ENCODE measurements around the gene CMYA5. TPM values are rescaled to one million over a fixed set of nuclear protein-coding genes. Genes with fewer than 3 reads are reported as not detected.

Gene CMYA5
- total RNA-seq, 4 donors from 2014 or later: 15.8 to 49.4 (median 27.0) TPM

DNA sequence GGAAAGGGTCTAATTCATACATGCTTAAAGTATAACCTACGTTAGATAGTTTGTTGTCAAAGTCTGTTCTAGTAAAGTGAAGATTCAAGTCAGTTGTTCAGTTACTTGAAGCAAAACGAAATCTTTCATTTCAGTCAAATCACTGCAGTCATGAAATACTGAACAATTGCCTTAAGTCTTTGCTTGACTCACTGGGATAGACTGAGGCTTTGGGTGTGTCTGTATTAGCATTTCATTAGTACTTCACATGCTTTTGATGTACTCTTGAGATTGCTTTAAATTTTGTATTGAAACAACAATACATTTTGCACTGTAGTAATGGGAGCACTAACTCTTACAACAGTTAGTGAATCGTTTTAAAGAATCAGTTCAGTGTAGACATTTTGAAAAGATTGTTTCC, 4.0 kb upstream of the CMYA5 start:
- H3K9me3 ChIP-seq: no peaks in the 10 kb centered on the region
- no peak overlapping the region for H3K27ac ChIP-seq
- H3K27me3 ChIP-seq: no peaks in the 10 kb centered on the region
- DNase-seq: no peak
- H3K4me3 ChIP-seq: no peak overlapping the region
- H3K4me1 ChIP-seq: no peaks in the 10 kb centered on the region
- no peak for TF ChIP-seq POLR2A (IDR thresholded peaks at IDR 0.05)
- TF ChIP-seq CTCF (IDR thresholded peaks at IDR 0.05): no peak
- no peaks in the 10 kb centered on the region for H3K36me3 ChIP-seq
- intact Hi-C loops (cut with DNase I; ENCODE audit: low total_unique reads): no loop called here

- no peak for TF ChIP-seq CTCF (IDR thresholded peaks at IDR 0.05)
- no peak for TF ChIP-seq POLR2A (IDR thresholded peaks at IDR 0.05)
- Histone ChIP-seq H3K27me3 (no peaks in the 10 kb centered on the region), H3K27ac (no peak overlapping the region), H3K36me3 (no peaks in the 10 kb centered on the region), H3K9me3 (no peaks in the 10 kb centered on the region), H3K4me3 (no peak overlapping the region), H3K4me1 (peaks cover 0 to 6% of the 10 kb centered on the region in 2 donors)
- no peak for DNase-seq
- intact Hi-C loops (cut with DNase I; ENCODE audit: low total_unique reads): no loop called here
Observed at GRCh38 chr5:79686799-79687198, 2.8 kb upstream of the CMYA5 start.

GRCh38 chr5:79687889-79688288, 1.7 kb upstream of the CMYA5 start:
- no peak overlapping the region for H3K27ac ChIP-seq

DNA sequence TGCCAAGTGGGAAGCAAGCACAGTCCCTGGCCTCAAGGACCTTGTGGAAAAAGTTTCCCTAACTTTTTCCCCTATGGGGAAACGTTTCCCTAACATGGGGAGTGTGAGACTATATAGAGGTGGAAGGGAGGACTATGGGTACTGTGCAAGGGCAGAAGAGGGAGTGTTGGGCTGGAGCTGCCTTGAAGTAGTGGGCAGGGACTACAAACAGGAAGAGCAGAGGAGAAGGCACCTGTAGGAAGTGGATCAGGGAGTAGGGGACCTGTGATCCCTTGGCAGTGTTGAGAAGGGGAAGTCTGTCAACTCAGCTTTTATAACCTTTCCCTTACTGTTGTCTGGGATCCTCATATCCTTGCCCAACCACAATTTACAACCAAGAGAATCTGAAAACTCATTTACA, 1.4 kb downstream of the CMYA5 start:
- Histone ChIP-seq H3K9me3 (no peaks in the 10 kb centered on the region), H3K36me3 (no peaks in the 10 kb centered on the region), H3K27ac (peak overlapping the region; percentile 95), H3K27me3 (no peaks in the 10 kb centered on the region), H3K4me1 (peaks cover 0 to 6% of the 10 kb centered on the region in 2 donors), H3K4me3 (peak overlapping the region; percentile 55 to 65)
- no peak for DNase-seq
- TF ChIP-seq POLR2A (IDR thresholded peaks at IDR 0.05) (no peak), CTCF (IDR thresholded peaks at IDR 0.05) (no peak)
- intact Hi-C loops (cut with DNase I; ENCODE audit: low total_unique reads): loop anchor here (10.0 kb wide), 1 partner anchor 144 kb away; no protein-coding TSS in a partner anchor

More at GRCh38 chr5:79687889-79688288, 1.7 kb upstream of the CMYA5 start:
- intact Hi-C loops (cut with DNase I; ENCODE audit: low total_unique reads): no loop called here
- DNase-seq: no peak
- no peaks in the 10 kb centered on the region for H3K9me3 ChIP-seq
- H3K4me1 ChIP-seq: peaks cover 0 to 6% of the 10 kb centered on the region in 2 donors
- no peak overlapping the region for H3K4me3 ChIP-seq
- no peaks in the 10 kb centered on the region for H3K27me3 ChIP-seq
- H3K36me3 ChIP-seq: no peaks in the 10 kb centered on the region
- TF ChIP-seq POLR2A (IDR thresholded peaks at IDR 0.05) (no peak), CTCF (IDR thresholded peaks at IDR 0.05) (no peak)

DNA sequence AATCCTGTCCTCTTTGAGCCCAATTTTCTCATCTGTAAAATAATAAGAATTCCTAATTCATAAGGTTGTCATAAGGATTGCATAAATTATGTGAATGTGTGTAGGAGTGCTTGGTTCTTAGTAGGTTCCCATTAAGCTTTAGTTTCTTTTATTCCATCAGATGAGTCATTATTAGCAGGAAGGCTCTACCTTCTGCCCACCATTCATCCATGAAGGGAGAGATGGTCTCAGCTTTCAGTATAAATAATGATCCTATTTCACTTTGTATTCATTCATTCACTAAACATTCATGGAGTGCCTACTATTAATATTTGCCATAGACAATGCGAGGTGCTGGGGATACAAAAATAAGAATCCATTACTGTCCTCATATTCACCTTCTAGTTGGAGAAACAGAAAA, 3.0 kb downstream of the CMYA5 start:
- H3K9me3 ChIP-seq: no peaks in the 10 kb centered on the region
- peak overlapping the region; percentile 54 to 95 for H3K27ac ChIP-seq
- TF ChIP-seq POLR2A (IDR thresholded peaks at IDR 0.05) (no peak), CTCF (IDR thresholded peaks at IDR 0.05) (no peak)
- DNase-seq: no peak
- no peaks in the 10 kb centered on the region for H3K36me3 ChIP-seq
- H3K27me3 ChIP-seq: no peaks in the 10 kb centered on the region
- H3K4me1 ChIP-seq: peaks cover 0 to 6% of the 10 kb centered on the region in 2 donors
- no peak overlapping the region for H3K4me3 ChIP-seq
- intact Hi-C loops (cut with DNase I; ENCODE audit: low total_unique reads): loop anchor here (10.0 kb wide), 1 partner anchor 142 kb away; no protein-coding TSS in a partner anchor
